WI38 (cell line): ENCODE measurements around the gene SSTR5.

ENCODE experiments used
- H3K4me3 ChIP-seq: 2 replicates; pipeline ENCODE4 v1.5.1; 2011; ENCODE audit warnings: low read depth, mild to moderate bottlenecking, control low read depth, low read length
- TF ChIP-seq, protein P1 (sequence below): IDR thresholded peaks from 2 replicates; pipeline ENCODE4 v1.5.1; 2012; ENCODE audit warnings: low read depth, mild to moderate bottlenecking, control low read depth, low read length

SSTR5 gene

DNA sequence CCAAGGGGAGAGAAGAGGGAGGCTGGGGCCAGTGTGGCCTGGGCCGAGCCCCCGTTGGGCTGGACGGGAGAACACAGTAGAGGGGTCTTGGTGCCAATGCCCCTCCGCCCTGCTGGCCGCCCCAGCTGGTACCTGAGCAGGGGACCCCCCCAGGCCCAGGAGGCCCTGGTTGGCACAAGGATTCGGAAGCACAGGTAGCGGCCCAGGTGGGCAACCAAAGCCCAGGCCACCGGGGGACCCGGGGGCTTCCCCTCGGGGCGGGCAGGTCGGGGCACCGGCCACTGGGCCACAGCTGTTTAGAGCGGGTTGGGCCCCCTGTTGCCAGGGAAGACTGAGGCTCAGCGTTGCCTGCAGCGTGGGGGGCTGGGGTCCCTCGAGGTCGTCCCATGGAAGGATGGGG is 51.7 kb downstream of the SSTR5 start:
- TF ChIP-seq, protein P1, sequence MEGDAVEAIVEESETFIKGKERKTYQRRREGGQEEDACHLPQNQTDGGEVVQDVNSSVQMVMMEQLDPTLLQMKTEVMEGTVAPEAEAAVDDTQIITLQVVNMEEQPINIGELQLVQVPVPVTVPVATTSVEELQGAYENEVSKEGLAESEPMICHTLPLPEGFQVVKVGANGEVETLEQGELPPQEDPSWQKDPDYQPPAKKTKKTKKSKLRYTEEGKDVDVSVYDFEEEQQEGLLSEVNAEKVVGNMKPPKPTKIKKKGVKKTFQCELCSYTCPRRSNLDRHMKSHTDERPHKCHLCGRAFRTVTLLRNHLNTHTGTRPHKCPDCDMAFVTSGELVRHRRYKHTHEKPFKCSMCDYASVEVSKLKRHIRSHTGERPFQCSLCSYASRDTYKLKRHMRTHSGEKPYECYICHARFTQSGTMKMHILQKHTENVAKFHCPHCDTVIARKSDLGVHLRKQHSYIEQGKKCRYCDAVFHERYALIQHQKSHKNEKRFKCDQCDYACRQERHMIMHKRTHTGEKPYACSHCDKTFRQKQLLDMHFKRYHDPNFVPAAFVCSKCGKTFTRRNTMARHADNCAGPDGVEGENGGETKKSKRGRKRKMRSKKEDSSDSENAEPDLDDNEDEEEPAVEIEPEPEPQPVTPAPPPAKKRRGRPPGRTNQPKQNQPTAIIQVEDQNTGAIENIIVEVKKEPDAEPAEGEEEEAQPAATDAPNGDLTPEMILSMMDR, result no peak

DNA sequence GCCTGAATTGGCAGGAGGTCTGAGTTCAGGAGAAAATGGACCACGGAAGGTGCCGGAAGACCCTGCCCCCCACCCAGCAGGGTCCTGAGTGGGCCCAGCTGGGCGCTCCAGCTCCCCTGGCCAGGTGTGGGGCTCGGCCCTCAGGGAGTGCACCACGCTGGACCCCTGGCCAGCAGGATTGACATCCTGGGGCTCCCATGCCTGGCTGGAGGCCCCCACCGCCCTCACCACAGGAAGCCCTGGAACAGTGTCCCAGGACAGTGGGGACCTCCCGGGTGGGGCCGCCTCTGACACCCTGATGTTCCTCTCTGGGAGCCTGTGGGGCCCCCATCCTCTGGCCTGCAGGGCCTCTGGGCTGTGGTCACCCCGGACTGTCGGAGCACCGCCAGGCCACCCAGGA is 52.2 kb downstream of the SSTR5 start:
- H3K4me3 ChIP-seq, result no peak overlapping the region
- TF ChIP-seq, protein P1, result no peak

More for the DNA sequence above, 51.7 kb downstream of the SSTR5 start:
- no peak overlapping the region for H3K4me3 ChIP-seq

- no peak overlapping the region for H3K4me3 ChIP-seq
- TF ChIP-seq, protein P1, result no peak
These were observed 52.9 kb downstream of the SSTR5 start for GRCh38 chr16:1125471-1125870.

- H3K4me3 ChIP-seq, result no peak overlapping the region
- TF ChIP-seq, protein P1, result no peak
These were observed 53.5 kb downstream of the SSTR5 start for GRCh38 chr16:1126044-1126443.

GRCh38 chr16:1126586-1126985 is 54.0 kb downstream of the SSTR5 start:
- H3K4me3 ChIP-seq, result no peak overlapping the region
- TF ChIP-seq, protein P1, result no peak

GRCh38 chr16:1127101-1127500 is 54.6 kb downstream of the SSTR5 start:
- H3K4me3 ChIP-seq, result no peak overlapping the region
- TF ChIP-seq, protein P1, result no peak

- H3K4me3 ChIP-seq, result no peak overlapping the region
- TF ChIP-seq, protein P1, result no peak
These were observed 55.6 kb downstream of the SSTR5 start for GRCh38 chr16:1127971-1128715.
